ENCODE data around the gene SLC25A39. TPM values are rescaled to one million over a fixed set of nuclear protein-coding genes. Genes with fewer than 3 reads are reported as not detected.
A peak's percentile ranks its signal among the peaks of the same experiment; 100 is the strongest.
"Not testable (repeated sequence)": the region's sequence is repeated elsewhere in the genome, so short reads cannot be mapped to it uniquely, and the experiment has no call there.

SLC25A39 gene
- total RNA-seq, 4 donors from 2014 or later: 136 to 154 (median 141) TPM

DNA sequence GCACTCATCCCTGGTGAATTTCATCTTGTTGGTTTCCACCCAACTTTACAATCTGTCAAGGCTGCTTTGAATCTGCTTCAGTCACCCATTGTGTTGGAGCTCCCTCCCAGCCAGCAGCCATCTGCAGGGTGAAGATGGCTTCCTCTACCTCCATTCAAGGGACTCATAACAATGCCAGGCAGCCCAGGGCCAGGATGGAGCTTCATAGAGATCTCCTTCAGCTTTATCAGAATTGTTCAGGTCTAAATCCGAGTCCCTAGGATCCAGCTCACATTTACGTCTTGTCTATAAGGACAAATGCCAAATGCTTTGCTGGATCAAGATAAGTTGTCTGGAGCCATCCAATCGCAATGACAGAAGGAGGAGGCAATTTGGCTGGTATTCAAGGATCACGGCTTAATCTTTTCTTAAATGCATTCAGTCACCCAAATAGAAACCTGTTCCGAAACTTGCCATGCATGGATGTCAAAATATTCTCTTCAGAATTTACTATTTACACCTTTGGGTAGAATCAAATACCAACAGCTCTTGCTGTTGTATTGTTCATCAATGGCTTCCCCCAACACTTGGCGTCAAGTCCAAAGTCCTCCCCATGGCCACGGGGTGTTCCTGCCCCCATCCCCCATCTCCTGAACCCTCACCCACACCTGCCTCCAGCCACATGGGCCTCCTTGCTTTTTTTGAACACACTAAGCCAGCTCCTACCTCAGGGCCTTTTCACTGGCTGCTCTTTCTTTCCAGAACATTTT is 42.8 kb upstream of the SLC25A39 start:
- H3K27ac ChIP-seq: no peak overlapping the region
- intact Hi-C loops (cut with DNase I; ENCODE audit: low total_unique reads): no loop called here
- H3K4me1 ChIP-seq: peaks cover 0 to 13% (median 4%) of the 10 kb centered on the region in 4 donors
- no peaks in the 10 kb centered on the region for H3K9me3 ChIP-seq
- no peak overlapping the region for H3K4me3 ChIP-seq
- in situ Hi-C loops (cut with MboI; ENCODE audit: low pct_ligation_motif_present in 1 of 4, low pct_unique_long_range_greater_than_20kb in 1 of 4, low sequenced_read_pairs in 3 of 4): no loop called here
- H3K27me3 ChIP-seq: peaks cover 64% of the 10 kb centered on the region
- 68 to 88% methylated on average over 5 to 7 of the region's 7 CpGs for WGBS, 2 donors (ENCODE audit: low coverage in 1 of 2)
- no peaks in the 10 kb centered on the region for H3K36me3 ChIP-seq
- TF ChIP-seq POLR2AphosphoS5 (IDR thresholded peaks at IDR 0.05) (no peak), POLR2A (IDR thresholded peaks at IDR 0.05) (no peak), EP300 (IDR thresholded peaks at IDR 0.05; ENCODE audit: low read depth) (no peak)
- TF ChIP-seq, protein P1, sequence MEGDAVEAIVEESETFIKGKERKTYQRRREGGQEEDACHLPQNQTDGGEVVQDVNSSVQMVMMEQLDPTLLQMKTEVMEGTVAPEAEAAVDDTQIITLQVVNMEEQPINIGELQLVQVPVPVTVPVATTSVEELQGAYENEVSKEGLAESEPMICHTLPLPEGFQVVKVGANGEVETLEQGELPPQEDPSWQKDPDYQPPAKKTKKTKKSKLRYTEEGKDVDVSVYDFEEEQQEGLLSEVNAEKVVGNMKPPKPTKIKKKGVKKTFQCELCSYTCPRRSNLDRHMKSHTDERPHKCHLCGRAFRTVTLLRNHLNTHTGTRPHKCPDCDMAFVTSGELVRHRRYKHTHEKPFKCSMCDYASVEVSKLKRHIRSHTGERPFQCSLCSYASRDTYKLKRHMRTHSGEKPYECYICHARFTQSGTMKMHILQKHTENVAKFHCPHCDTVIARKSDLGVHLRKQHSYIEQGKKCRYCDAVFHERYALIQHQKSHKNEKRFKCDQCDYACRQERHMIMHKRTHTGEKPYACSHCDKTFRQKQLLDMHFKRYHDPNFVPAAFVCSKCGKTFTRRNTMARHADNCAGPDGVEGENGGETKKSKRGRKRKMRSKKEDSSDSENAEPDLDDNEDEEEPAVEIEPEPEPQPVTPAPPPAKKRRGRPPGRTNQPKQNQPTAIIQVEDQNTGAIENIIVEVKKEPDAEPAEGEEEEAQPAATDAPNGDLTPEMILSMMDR (IDR thresholded peaks at IDR 0.05): no peak
- DNase-seq: no peak

DNA sequence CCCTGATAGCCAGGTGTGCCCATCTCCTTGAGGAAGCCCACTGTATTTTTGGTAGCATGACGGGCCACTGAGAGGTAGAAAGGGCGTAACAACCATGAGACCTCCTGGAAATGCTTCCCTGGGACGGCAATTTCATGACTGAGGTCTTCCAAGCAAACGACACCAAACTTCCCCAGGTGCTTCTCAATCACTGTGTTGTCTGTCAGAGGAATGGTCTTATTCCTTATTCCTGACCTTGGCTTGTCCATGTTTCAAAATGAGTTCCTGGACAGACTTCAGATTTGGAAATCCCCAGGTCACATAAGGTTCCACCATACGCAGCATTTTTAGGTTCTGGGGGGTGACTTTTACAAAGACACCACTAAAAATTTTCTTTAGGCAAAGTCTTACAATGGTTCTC is 40.4 kb upstream of the SLC25A39 start:
- H3K27me3 ChIP-seq: peaks cover 52% of the 10 kb centered on the region
- DNase-seq; H3K4me3 ChIP-seq; H3K36me3 ChIP-seq; in situ Hi-C loops (cut with MboI; ENCODE audit: low pct_ligation_motif_present in 1 of 4, low pct_unique_long_range_greater_than_20kb in 1 of 4, low sequenced_read_pairs in 3 of 4); intact Hi-C loops (cut with DNase I; ENCODE audit: low total_unique reads); H3K9me3 ChIP-seq; H3K27ac ChIP-seq: not testable (repeated sequence)
- H3K4me1 ChIP-seq: peaks cover 0 to 13% (median 4%) of the 10 kb centered on the region in 4 donors
- 77 to 80% methylated on average over 1 to 5 of the region's 5 CpGs for WGBS, 2 donors (ENCODE audit: low coverage in 1 of 2)

DNA sequence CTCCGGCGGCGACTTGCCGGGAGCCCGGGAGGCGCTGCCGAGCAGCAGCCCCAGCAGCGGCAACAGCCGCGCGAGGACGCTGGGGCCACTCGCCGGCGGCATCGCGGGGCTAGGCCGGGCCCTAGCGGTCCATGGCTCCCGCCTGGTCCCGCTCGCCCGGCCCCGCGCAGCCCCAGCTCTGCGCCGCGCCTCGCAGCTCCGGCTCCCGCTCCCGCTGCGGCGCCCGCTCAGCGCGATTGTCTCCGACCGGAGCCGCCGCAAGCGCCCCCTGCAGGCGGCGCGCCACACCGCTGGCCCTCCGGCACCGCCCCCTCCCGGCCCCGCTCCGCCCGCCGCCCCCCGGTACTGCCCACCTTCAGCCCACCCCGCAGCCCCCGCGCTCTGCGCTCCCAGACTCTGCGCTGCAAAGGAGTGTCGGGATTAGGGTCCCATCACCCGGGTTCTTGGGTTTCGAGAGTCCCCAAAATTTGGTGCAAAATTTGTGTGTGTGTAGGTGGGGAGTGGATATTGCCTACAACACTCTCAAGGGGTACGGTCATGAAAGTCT is 39.1 kb upstream of the SLC25A39 start, which contains the start of gene FAM171A2:
Gene FAM171A2 (minus strand): TSS at position 241 of the 547 bp plus-strand sequence. CDS start 139 bp downstream, at position 102.
- TF ChIP-seq POLR2A (IDR thresholded peaks at IDR 0.05): no peak
- TF ChIP-seq, protein P1 (IDR thresholded peaks at IDR 0.05): peak in 4 of 5 experiments; percentile 9 to 82 (median 67)
- Histone ChIP-seq H3K27ac (peak within 1 kb of the TSS in 1 of 4 donors; percentile 13), H3K27me3 (peaks cover 44% of the 10 kb centered on the region), H3K36me3 (no peaks in the 10 kb centered on the region), H3K9me3 (no peaks in the 10 kb centered on the region), H3K4me3 (peak within 1 kb of the TSS; percentile 52 to 83 (median 63)), H3K4me1 (peaks cover 0 to 13% (median 4%) of the 10 kb centered on the region in 4 donors)
- WGBS, 2 donors (ENCODE audit: low coverage in 1 of 2): 0% methylated on average over 34 of the region's 63 CpGs; no CpG with 5 or more reads in 1 of the 2 donors
- peak; percentile 53 for DNase-seq
- intact Hi-C loops (cut with DNase I; ENCODE audit: low total_unique reads) (no loop called here), in situ Hi-C loops (cut with MboI; ENCODE audit: low pct_ligation_motif_present in 1 of 4, low pct_unique_long_range_greater_than_20kb in 1 of 4, low sequenced_read_pairs in 3 of 4) (no loop called here)

DNA sequence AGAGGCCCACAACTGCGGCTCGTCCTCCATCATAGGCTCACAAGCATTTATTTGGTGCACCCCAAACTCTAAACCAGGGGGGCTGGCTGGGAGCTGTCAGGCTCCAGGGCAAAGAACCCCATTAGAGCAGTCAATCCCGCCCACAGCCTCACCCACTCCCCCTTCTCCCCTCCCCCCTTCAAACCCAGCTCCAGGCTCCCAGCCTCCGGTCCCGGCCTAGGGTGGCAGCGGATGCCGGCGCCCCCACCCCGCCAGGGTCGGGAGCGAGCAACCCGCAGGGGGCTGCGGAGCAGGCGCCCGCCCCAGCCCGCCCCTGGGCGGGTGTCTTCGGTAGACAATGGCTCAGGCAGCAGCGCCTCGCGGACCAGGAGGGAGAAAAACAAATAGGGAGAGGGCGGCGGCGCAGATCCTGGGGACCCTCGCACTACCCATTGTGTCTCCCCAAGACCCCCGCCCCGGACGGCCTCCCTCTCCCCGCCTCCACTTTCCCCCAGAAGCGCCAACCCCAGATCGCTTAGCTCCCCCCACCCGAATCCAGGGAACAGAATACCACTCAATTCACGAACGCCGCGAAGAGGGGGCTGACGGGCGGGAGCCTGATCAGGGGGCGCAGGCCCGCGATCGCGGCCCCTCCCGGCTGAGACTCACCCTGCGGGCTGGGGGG is 38.5 kb upstream of the SLC25A39 start:
- H3K4me1 ChIP-seq: peaks cover 0 to 13% (median 4%) of the 10 kb centered on the region in 4 donors
- in situ Hi-C loops (cut with MboI; ENCODE audit: low pct_ligation_motif_present in 1 of 4, low pct_unique_long_range_greater_than_20kb in 1 of 4, low sequenced_read_pairs in 3 of 4) (no loop called here), intact Hi-C loops (cut with DNase I; ENCODE audit: low total_unique reads) (no loop called here)
- WGBS, 2 donors (ENCODE audit: low coverage in 1 of 2): 4% methylated on average over 12 of the region's 45 CpGs; no CpG with 5 or more reads in 1 of the 2 donors
- peak overlapping the region in 1 of 4 donors; percentile 13 for H3K27ac ChIP-seq
- peaks cover 41% of the 10 kb centered on the region for H3K27me3 ChIP-seq
- no peak for DNase-seq
- TF ChIP-seq EP300 (IDR thresholded peaks at IDR 0.05; ENCODE audit: low read depth) (no peak), POLR2A (IDR thresholded peaks at IDR 0.05) (no peak), POLR2AphosphoS5 (IDR thresholded peaks at IDR 0.05) (no peak)
- TF ChIP-seq, protein P1 (IDR thresholded peaks at IDR 0.05): no peak
- peak overlapping the region; percentile 52 to 83 (median 63) for H3K4me3 ChIP-seq
- no peaks in the 10 kb centered on the region for H3K9me3 ChIP-seq
- no peaks in the 10 kb centered on the region for H3K36me3 ChIP-seq

Data from transverse colon (tissue), 4 donors.